Caco-2 (cell line): ENCODE results near the gene COX18. TPM values are rescaled to one million over a fixed set of nuclear protein-coding genes. Genes with fewer than 3 reads are reported as not detected.
A peak's percentile ranks its signal among the peaks of the same experiment; 100 is the strongest.

ENCODE experiments used
- BruUV-seq: library from RNA; stranded (reverse); fragments of 400-500 nt; replicated peaks from 2 replicates; lab custom pipeline; 2021; lab: Mats Ljungman, UMichigan
- CTCF ChIA-PET: fragments of 300-600 bp; sonication (Branson Sonifier 250); formaldehyde crosslinking; loops from one replicate; lab custom pipeline; 2022; ENCODE audit warnings: antibody characterized with exemption; lab: Charles Lee
- POLR2A ChIA-PET: fragments of 300-600 bp; sonication (Branson Sonifier 250); formaldehyde crosslinking; loops from one replicate; lab custom pipeline; 2022; ENCODE audit warnings: antibody characterized with exemption; lab: Charles Lee
- DNase-seq, 2 experiments: peaks; one replicate each; pipeline versions ENCODE4 v3.0.0 to v3.0.0-alpha.2; 2020 to 2022
- H3K27me3 ChIP-seq: replicated peaks from 2 replicates; pipeline ENCODE4 v1.6.0; 2011; ENCODE audit warnings: low read length; ENCODE audit not compliant: control insufficient read depth, insufficient read depth
- H3K36me3 ChIP-seq: 2 replicates; pipeline ENCODE4 v1.5.1; 2011; ENCODE audit warnings: low read length; ENCODE audit not compliant: control insufficient read depth, insufficient read depth
- H3K4me1 ChIP-seq: fragments of 250-450 bp; sonication (Bioruptor Pico); 2 replicates; pipeline ENCODE4 v1.5.1; 2020; ENCODE audit warnings: mild to moderate bottlenecking
- H3K4me3 ChIP-seq: 2 replicates; pipeline ENCODE4 v1.5.1; 2011; ENCODE audit warnings: low read depth, mild to moderate bottlenecking, control low read depth, low read length
- H3K9me3 ChIP-seq: fragments of 250-450 bp; sonication (Bioruptor Pico); 2 replicates; pipeline ENCODE4 v1.5.1; 2020; ENCODE audit warnings: mild to moderate bottlenecking, moderate library complexity
- H3K27ac Mint-ChIP-seq: one replicate; pipeline ENCODE4 v1.8.0; 2022; ENCODE audit warnings: mixed read lengths; ENCODE audit not compliant: unreplicated experiment
- H3K27me3 Mint-ChIP-seq: one replicate; pipeline ENCODE4 v1.8.0; 2022; ENCODE audit warnings: mixed read lengths; ENCODE audit not compliant: insufficient read depth, unreplicated experiment
- H3K36me3 Mint-ChIP-seq: one replicate; pipeline ENCODE4 v1.8.0; 2022; ENCODE audit warnings: mild to moderate bottlenecking, mixed read lengths; ENCODE audit not compliant: insufficient read depth, unreplicated experiment
- H3K4me1 Mint-ChIP-seq: one replicate; pipeline ENCODE4 v1.8.0; 2022; ENCODE audit warnings: low read depth, mixed read lengths; ENCODE audit not compliant: unreplicated experiment
- H3K4me3 Mint-ChIP-seq: one replicate; pipeline ENCODE4 v1.8.0; 2022; ENCODE audit warnings: mild to moderate bottlenecking, moderate library complexity, mixed read lengths; ENCODE audit not compliant: unreplicated experiment
- H3K9me3 Mint-ChIP-seq: one replicate; pipeline ENCODE4 v1.8.0; 2022; ENCODE audit warnings: mixed read lengths; ENCODE audit not compliant: unreplicated experiment
- intact Hi-C: fragments of 100-400 bp; cut with micrococcal nuclease; formaldehyde crosslinking; loops from one replicate; pipeline ENCODE4 v1.10.0; 2022; ENCODE audit not compliant: unreplicated experiment
- total RNA-seq: library from RNA; stranded (reverse); gene quantifications from 2 replicates; pipeline ENCODE4 v1.2.3, GENCODE V29; 2022
- TF ChIP-seq, protein P1 (sequence below), 2 experiments: fragments of 200-600 bp in 1 of 2; IDR thresholded peaks; 1 replicate in 1 of 2; 2 replicates in 1 of 2; pipeline versions ENCODE4 v1.5.1 to v1.8.0; 2011 to 2022; ENCODE audit warnings: antibody characterized with exemption in 1 of 2, control low read depth in 1 of 2, inconsistent platforms in 1 of 2, low read depth in 1 of 2, low read length in 1 of 2, mild to moderate bottlenecking in 1 of 2, moderate library complexity in 1 of 2; ENCODE audit not compliant: insufficient read depth in 1 of 2, severe bottlenecking in 1 of 2, unreplicated experiment in 1 of 2

Gene COX18
- total RNA-seq, 1 experiment from 2014 or later: 11.6 TPM

DNA sequence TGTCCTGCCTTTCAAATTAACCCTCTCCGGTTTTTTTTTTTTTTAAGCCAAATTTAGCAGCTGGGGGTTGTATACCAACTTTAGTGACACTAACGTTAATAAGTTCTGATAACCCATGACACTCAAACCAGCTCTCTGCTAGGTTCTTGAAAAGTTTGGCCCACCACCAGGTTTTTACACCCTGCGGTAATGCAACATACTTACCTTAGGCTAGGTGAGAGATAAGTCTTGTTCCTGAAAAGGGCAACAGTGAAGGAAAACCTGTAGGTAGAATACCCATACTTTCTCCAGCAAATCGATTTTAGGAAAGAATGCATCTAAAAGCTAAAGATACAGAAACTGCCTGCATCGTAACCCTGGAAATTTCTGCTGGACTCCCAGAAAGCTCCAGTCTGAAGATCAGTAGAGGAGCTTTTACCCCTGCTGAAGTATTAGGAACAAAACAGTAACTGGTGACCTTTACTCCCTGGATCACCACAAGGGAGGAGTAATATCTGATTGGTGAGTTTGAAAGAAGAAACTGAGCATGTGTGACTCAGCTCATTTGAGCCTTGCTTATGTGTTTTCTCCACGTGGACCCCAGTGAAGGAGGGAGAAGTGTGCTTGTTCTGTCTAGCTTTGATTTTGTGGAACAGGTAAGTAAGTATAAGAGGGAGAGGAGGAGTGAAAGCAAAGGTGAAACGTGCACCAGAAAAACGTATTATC lies 34.4 kb upstream of the COX18 start:
- ChIA-PET POLR2A (interaction anchor here (0.5 to 1.6 kb wide), 4 partner anchors 34 to 458 kb away, joined by 3 to 15 read pairs (median 4); partner anchors contain the start of gene ANKRD17), CTCF (interaction anchor here (1.0 to 1.1 kb wide), 2 partner anchors 9 to 153 kb away, joined by 4 to 5 read pairs; no protein-coding TSS in a partner anchor)
- Histone ChIP-seq H3K4me3 (peak overlapping the region; percentile 29), H3K4me1 (peaks cover 20% of the 10 kb centered on the region), H3K9me3 (no peaks in the 10 kb centered on the region), H3K36me3 (peaks cover 2% of the 10 kb centered on the region; the same call in 1 of the 2 replicates), H3K27me3 (no peaks in the 10 kb centered on the region)
- Mint-ChIP-seq H3K27ac (peak overlapping the region; percentile 85), H3K36me3 (peaks cover 47% of the 10 kb centered on the region), H3K4me1 (peaks cover 24% of the 10 kb centered on the region), H3K9me3 (no peaks in the 10 kb centered on the region), H3K4me3 (peak overlapping the region; percentile 69), H3K27me3 (no peaks in the 10 kb centered on the region)
- peak; percentile 58 to 60 for DNase-seq
- intact Hi-C loops: loop anchor here (2.0 kb wide), 1 partner anchor 35 kb away; the partner anchor contains the start of gene COX18
- TF ChIP-seq, protein P1, sequence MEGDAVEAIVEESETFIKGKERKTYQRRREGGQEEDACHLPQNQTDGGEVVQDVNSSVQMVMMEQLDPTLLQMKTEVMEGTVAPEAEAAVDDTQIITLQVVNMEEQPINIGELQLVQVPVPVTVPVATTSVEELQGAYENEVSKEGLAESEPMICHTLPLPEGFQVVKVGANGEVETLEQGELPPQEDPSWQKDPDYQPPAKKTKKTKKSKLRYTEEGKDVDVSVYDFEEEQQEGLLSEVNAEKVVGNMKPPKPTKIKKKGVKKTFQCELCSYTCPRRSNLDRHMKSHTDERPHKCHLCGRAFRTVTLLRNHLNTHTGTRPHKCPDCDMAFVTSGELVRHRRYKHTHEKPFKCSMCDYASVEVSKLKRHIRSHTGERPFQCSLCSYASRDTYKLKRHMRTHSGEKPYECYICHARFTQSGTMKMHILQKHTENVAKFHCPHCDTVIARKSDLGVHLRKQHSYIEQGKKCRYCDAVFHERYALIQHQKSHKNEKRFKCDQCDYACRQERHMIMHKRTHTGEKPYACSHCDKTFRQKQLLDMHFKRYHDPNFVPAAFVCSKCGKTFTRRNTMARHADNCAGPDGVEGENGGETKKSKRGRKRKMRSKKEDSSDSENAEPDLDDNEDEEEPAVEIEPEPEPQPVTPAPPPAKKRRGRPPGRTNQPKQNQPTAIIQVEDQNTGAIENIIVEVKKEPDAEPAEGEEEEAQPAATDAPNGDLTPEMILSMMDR (IDR thresholded peaks at IDR 0.05; ENCODE audit: insufficient read depth in 1 of 2, low read depth in 1 of 2, low read length in 1 of 2, severe bottlenecking in 1 of 2, unreplicated experiment in 1 of 2): no peak
- BruUV-seq: no TSS peak

- peaks cover 2% of the 10 kb centered on the region; the same call in 1 of the 2 replicates for H3K36me3 ChIP-seq
- Mint-ChIP-seq H3K36me3 (peaks cover 84% of the 10 kb centered on the region), H3K27me3 (no peaks in the 10 kb centered on the region), H3K9me3 (no peaks in the 10 kb centered on the region), H3K27ac (peak overlapping the region; percentile 55), H3K4me1 (peaks cover 9% of the 10 kb centered on the region), H3K4me3 (no peak overlapping the region)
- CTCF ChIA-PET: no interaction called here
- BruUV-seq: no TSS peak
- H3K27me3 ChIP-seq: no peaks in the 10 kb centered on the region
- no peak overlapping the region for H3K4me3 ChIP-seq
- TF ChIP-seq, protein P1 (IDR thresholded peaks at IDR 0.05; ENCODE audit: insufficient read depth in 1 of 2, low read depth in 1 of 2, low read length in 1 of 2, severe bottlenecking in 1 of 2, unreplicated experiment in 1 of 2): no peak
- intact Hi-C loops: no loop called here
- no peak for DNase-seq
- POLR2A ChIA-PET: interaction anchor here (0.5 kb wide), 1 partner anchor 176 kb away, joined by 3 read pairs; no protein-coding TSS in a partner anchor
- H3K9me3 ChIP-seq: no peaks in the 10 kb centered on the region
- H3K4me1 ChIP-seq: peaks cover 8% of the 10 kb centered on the region; the same call in 1 of the 2 replicates
Measured at GRCh38 chr4:73099143-73099542, 29.6 kb upstream of the COX18 start.

- BruUV-seq: no TSS peak
- no peaks in the 10 kb centered on the region for H3K9me3 Mint-ChIP-seq
- peaks cover 8% of the 10 kb centered on the region; the same call in 1 of the 2 replicates for H3K4me1 ChIP-seq
- peaks cover 6% of the 10 kb centered on the region for H3K4me1 Mint-ChIP-seq
- peaks cover 83% of the 10 kb centered on the region for H3K36me3 Mint-ChIP-seq
- no peak overlapping the region for H3K4me3 ChIP-seq
- intact Hi-C loops: no loop called here
- H3K27me3 ChIP-seq: no peaks in the 10 kb centered on the region
- H3K4me3 Mint-ChIP-seq: no peak overlapping the region
- ChIA-PET CTCF (no interaction called here), POLR2A (interaction anchor here (0.5 kb wide), 1 partner anchor 176 kb away, joined by 3 read pairs; no protein-coding TSS in a partner anchor)
- peak overlapping the region; percentile 55 for H3K27ac Mint-ChIP-seq
- TF ChIP-seq, protein P1 (IDR thresholded peaks at IDR 0.05; ENCODE audit: insufficient read depth in 1 of 2, low read depth in 1 of 2, low read length in 1 of 2, severe bottlenecking in 1 of 2, unreplicated experiment in 1 of 2): no peak
- no peaks in the 10 kb centered on the region for H3K27me3 Mint-ChIP-seq
- no peaks in the 10 kb centered on the region for H3K9me3 ChIP-seq
- no peak for DNase-seq
- H3K36me3 ChIP-seq: peaks cover 2% of the 10 kb centered on the region; the same call in 1 of the 2 replicates
Measured at GRCh38 chr4:73098713-73099112, 29.2 kb upstream of the COX18 start.
